ENCODE results near the gene ZDHHC12.

Gene ZDHHC12

GRCh38 chr9:128729766-128730517 lies 6.0 kb upstream of the ZDHHC12 start:
- DNase-seq = no peak

GRCh38 chr9:128729302-128729701 lies 5.4 kb upstream of the ZDHHC12 start:
- no peak for DNase-seq

GRCh38 chr9:128728298-128728697 lies 4.4 kb upstream of the ZDHHC12 start:
- DNase-seq = no peak

GRCh38 chr9:128727640-128728248 lies 3.8 kb upstream of the ZDHHC12 start:
- no peak for DNase-seq

DNA sequence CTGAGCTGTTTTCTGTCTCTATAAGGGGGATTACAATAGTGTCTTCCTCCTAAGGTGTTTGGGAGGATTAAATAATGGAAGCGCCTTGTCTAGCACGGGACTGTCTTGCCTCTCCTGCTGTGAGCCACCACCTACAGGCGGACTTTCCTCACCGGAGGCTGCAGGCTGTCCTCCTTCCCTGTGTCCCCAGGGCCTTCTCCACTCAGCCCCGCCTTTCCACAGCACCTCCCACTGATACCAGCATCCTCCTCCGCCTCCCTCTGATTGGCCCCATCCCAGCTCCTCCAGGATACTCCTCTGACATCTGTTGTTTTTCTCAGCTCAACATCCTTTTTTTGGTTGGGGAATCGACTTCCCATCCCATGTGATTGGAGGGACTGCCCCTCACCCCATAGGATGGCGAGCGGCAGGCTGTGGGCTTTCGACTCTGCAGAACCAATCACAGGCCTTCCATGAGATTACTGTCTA lies 851 bp upstream of the ZDHHC12 start:
- peak; percentile 84 for DNase-seq

GRCh38 chr9:128723352-128723865 lies 518 bp downstream of the ZDHHC12 start:
- DNase-seq = no peak

DNA sequence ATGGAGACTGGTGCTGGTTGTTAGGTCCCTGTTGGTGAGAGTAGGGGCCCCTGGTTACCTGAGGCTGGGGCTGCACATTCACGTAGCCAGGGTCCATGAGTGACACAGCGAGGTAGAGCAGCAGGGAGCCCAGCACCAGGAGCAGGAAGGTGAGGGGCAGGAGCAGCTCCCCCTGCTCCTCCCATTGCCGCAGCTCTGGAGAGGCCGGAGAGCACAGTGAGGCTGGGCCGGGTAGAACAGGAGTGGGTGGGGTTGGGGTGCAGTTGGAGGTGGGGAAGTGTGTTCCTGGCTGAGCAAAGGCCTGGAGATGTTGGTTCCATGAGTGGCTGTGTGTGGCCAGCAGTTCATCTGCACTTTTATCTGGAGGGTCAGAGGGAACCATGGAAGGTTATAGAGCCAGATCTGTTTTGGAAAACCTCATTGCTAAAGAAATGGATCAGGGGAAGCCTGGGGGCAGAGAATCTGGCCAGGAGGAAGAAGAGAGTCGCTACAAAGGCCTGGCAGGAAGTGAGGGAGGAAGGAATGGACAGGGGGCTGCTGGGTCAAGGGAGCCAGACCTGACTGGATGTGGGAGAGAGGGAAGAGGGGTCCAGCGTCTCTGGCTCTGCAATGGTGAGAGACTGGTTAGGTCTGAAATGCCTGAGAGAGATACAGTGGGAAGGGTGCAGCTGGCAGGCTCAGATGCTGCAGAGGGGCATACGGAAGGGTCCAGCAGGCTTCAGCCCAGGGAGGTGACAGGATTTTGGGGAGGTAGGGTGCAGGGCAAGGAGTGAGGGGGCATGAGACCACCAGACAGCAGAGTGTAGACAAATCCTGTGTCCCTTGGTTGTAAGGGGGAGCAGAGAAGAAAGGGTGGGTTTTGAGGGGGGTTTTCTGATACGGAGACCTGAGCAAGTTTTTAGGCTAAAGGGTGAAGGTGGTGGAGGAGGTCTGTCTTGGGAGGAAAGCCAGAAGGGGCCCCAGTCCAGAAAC lies 1.3 kb downstream of the ZDHHC12 start:
- no peak for DNase-seq

DNA sequence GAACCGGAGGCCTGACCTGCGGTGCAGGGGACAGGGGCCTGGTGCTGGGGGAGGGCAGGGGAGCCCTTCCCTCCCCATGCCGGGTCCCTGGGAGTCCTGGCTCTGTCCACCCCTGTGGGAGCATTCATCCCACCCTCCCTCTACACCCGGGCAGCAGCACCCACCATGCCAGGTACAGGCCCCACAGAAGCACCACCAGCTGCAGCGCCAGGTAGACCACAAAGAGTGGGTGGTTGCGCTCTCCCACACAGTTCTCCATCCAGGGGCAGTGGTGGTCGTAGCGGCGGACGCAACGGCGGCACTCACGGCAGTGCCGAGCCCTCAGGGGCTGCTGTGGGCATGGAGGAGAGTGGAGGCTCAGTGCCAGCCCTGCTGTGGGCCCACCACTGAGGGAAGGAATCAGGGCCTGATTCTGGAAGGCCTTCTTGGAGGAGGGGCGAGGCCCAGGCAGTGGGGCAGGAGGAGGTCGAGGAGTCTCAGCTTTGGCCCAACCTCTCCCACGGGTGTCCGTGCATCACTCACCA lies 2.4 kb downstream of the ZDHHC12 start:
- DNase-seq = no peak

GRCh38 chr9:128720841-128721486 lies 3.0 kb downstream of the ZDHHC12 start:
- DNase-seq = no peak

GRCh38 chr9:128719919-128720605 lies 3.9 kb downstream of the ZDHHC12 start:
- DNase-seq = no peak

DNA sequence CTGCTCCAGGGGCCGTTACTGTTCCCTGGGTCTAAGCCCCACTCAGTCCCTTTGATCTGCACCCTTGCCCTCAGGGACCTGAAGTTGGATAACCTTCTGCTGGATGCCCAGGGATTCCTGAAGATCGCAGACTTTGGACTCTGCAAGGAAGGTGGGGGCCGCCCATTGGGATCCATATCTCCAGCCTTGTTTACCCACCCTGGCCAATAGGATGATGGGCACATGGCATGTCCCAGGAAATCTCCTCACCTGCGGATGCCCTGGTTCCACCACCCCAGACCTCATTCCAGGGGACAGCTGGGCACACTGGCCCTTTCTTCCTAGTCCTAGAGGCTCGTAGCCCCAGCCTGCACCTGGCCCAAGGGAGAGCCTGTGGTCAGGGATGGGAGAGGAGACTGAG lies 5.5 kb downstream of the ZDHHC12 start:
- no peak for DNase-seq

- DNase-seq = no peak
Measured at GRCh38 chr9:128718047-128718446, 5.9 kb downstream of the ZDHHC12 start.

- no peak for DNase-seq
Measured at GRCh38 chr9:128716581-128717254, 7.2 kb downstream of the ZDHHC12 start.

DNA sequence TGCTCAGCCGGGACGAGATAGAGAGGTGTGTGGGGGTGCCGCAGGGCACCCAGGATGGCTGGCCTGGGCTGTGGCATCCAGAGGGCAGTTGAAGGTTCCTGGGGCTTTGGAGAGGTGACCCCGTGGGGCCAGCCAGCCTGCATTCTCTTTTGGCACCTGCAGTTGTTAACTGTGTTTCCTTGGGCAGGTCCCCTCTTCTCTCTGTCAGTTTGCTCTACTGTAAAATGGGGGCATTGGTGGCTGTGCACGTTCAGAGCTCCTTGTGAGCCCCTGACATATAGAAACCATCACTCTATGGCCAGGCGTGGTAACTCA lies 8.5 kb downstream of the ZDHHC12 start:
- DNase-seq = no peak

- no peak for DNase-seq
Measured at GRCh38 chr9:128714586-128715435, 9.1 kb downstream of the ZDHHC12 start.

- DNase-seq = no peak
Measured at GRCh38 chr9:128713941-128714573, 9.9 kb downstream of the ZDHHC12 start.

GRCh38 chr9:128713411-128713780 lies 10.5 kb downstream of the ZDHHC12 start:
- DNase-seq = no peak

DNA sequence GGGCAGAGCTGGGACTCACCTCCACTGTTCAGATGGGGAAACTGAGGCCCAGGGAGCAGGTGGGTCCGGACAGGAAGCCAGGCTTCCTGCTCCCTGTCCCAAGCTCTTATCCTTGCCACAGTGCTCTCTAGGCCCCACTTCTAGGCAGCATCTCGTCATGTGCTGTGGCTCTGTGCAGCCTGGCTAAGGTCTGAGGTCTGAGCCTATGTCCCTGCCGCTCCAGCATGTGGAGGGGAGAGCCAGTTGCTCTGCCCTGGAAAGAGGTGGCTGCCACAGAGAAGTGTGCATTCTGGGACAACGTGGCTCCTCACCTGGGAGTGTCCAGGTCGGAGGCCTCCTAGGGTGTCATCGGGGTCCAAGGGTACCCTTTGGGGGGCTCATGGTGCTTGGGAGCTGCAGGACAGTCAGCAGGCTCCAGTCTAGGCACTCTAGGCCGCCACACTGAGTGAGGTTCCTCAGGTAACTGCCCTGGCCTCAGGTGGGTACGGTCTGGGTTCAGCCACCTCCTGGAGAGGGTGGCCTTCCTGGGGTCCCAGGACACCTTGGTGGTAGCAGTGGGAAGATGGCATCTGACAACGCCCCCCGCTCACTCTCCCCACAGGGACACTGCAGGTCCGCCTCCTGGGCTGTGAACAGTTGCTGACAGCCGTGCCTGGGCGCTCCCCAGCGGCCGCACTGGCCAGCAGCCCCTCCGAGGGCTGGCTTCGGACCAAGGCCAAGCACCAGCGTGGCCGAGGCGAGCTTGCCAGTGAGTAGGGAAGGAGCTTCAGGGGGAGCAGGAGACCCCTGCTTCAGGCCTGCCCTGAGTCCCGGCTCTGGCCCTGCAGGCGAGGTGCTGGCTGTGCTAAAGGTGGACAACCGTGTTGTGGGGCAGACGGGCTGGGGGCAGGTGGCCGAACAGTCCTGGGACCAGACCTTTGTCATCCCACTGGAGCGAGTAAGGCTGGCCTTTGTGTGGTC lies 11.2 kb downstream of the ZDHHC12 start:
- no peak for DNase-seq

DNA sequence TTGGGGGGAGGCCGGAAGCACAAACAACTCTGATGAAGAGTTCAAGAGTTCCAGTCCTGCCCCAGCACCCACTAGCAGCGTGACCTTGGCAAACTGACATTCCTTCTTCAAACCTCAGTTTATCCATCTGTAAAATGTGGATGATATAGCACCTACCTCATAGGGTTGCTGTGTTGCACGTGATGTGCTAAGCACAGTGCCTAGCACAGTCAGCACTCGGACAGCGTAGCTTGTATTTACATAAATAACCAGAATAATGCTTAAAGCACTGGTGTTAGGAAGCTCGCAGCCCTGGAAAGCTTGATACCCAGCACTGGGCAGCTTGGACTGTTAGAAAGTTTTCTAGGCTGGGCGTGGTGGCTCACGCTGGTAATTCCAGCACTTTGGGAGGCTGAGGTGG lies 16.5 kb downstream of the ZDHHC12 start:
- DNase-seq = no peak
